HG03097 (cell line): ENCODE data around the gene KANK4.

Source experiments
- ATAC-seq: cut with Tn5 transposase; IDR thresholded peaks from one replicate; pipeline ENCODE4 v1.9.1; 2021; ENCODE audit not compliant: unreplicated experiment, low FRiP score

The KANK4 gene

GRCh38 chr1:62307895-62308492 lies 11.2 kb downstream of the KANK4 start:
- no peak for ATAC-seq

GRCh38 chr1:62307446-62307845 lies 11.8 kb downstream of the KANK4 start:
- ATAC-seq, result no peak

GRCh38 chr1:62306065-62306464 lies 13.2 kb downstream of the KANK4 start:
- no peak for ATAC-seq

GRCh38 chr1:62304975-62305374 lies 14.3 kb downstream of the KANK4 start:
- no peak for ATAC-seq

GRCh38 chr1:62304515-62304914 lies 14.7 kb downstream of the KANK4 start:
- ATAC-seq, result no peak

GRCh38 chr1:62301726-62302390 lies 17.4 kb downstream of the KANK4 start:
- no peak for ATAC-seq

GRCh38 chr1:62299426-62300200 lies 19.6 kb downstream of the KANK4 start:
- no peak for ATAC-seq

GRCh38 chr1:62295921-62296491 lies 23.2 kb downstream of the KANK4 start:
- ATAC-seq, result no peak

GRCh38 chr1:62294261-62294660 lies 25.0 kb downstream of the KANK4 start:
- no peak for ATAC-seq

GRCh38 chr1:62288662-62289061 lies 30.6 kb downstream of the KANK4 start:
- ATAC-seq, result no peak

- no peak for ATAC-seq
These were observed 31.0 kb downstream of the KANK4 start for GRCh38 chr1:62288224-62288623.

GRCh38 chr1:62286786-62287224 lies 32.4 kb downstream of the KANK4 start:
- no peak for ATAC-seq

GRCh38 chr1:62285984-62286785 lies 33.0 kb downstream of the KANK4 start:
- ATAC-seq, result no peak

GRCh38 chr1:62285440-62285839 lies 33.8 kb downstream of the KANK4 start:
- ATAC-seq, result no peak

- ATAC-seq, result no peak
These were observed 35.2 kb downstream of the KANK4 start for GRCh38 chr1:62283986-62284385.

- ATAC-seq, result no peak
These were observed 36.1 kb downstream of the KANK4 start for GRCh38 chr1:62282909-62283755.

GRCh38 chr1:62281922-62282555 lies 37.2 kb downstream of the KANK4 start:
- no peak for ATAC-seq

- no peak for ATAC-seq
These were observed 38.2 kb downstream of the KANK4 start for GRCh38 chr1:62280960-62281465.

GRCh38 chr1:62280150-62280549 lies 39.1 kb downstream of the KANK4 start:
- ATAC-seq, result no peak
